NOMO-1 treated with DMSO at 0.1 percent for 48 hours (cell line): Measurements from ENCODE around the gene LHX6.

Source experiments
- DNase-seq: peaks from one replicate; lab custom pipeline; 2025; ENCODE audit not compliant: unreplicated experiment; lab: John Stamatoyannopoulos, UW

The LHX6 gene

DNA sequence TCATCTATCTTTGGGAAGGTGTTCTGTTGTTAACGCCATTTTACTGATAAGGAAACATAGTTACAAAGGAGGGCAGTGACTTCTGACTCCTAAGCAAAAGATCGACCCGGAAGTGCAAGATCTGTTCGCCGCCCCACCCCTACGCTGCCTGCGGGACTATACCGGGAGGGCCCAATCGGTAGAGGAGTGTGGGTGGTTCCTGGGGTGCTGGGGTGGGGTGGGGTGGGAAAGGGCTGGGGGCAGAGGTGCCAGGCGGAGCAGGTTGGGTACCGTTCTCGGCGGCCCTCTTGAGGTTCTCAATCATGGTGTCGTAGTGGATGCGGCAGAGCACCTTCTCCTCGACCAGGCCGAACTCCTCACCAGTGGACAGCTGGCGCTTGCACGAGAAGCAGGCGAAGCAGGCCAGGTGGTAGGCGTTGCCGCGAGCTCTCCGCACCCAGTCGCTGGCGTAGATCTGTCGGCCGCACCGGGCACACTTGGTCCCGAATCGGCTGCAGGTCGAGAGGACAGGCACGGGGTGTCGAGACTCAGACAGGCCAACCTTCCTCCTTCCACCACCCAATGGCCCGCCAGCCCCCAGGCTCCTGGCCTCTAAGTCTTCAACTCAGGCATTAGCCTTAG is 11.8 kb downstream of the LHX6 start:
- DNase-seq = no peak

DNA sequence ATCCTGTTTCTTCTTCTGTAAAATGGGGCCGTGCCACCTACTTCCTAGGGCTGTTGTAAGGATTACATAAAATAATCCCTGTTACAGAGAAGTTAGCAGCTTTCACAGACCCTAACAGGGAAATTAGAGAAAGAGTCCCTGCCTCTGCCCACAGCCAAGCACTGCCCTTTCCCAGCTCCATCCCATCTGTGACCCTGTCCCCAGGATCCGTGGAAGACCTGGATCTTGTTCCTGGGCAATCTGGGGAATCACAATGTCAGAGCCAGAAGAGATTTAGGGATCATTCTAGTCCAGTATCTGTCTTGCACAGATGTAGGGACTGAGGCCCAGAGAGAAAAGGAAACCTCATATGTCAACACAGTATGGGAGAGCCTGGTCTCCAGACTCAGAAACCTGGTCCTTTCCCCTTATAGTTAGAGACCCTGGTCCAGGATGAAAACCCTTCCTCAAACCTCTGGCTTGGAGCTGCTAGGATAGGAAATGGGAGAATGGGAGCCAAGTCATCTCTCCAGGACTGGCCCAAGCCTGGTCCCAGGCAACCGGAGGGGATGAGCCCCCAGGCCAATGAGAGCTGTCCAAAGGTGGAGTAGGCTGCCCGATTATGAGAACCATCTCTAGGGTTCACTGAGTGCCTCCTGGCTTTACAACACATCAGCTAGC is 12.5 kb downstream of the LHX6 start:
- no peak for DNase-seq

- no peak for DNase-seq
Observed at GRCh38 chr9:122215663-122216062, 13.1 kb downstream of the LHX6 start.

DNA sequence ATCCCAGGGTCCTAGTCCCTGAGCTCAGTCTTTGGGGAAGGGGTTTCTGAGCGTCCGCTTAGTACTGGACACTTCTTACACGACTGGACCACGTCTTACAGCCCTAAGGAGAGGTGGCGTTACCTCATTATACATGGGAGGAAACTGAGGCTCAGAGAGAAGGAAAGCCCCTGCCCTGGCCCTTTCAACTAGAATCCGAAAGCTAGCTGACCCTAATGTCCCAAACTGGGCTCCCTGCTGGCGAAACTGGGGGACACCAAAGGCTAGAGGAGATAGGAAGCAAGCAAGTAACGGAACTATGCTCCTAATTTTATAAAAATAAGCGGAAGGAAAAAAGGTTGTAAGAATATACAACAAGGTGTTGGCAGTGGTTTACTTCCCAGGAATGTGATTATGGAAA is 14.2 kb downstream of the LHX6 start:
- DNase-seq = no peak

GRCh38 chr9:122213589-122214413 is 15.0 kb downstream of the LHX6 start:
- no peak for DNase-seq

DNA sequence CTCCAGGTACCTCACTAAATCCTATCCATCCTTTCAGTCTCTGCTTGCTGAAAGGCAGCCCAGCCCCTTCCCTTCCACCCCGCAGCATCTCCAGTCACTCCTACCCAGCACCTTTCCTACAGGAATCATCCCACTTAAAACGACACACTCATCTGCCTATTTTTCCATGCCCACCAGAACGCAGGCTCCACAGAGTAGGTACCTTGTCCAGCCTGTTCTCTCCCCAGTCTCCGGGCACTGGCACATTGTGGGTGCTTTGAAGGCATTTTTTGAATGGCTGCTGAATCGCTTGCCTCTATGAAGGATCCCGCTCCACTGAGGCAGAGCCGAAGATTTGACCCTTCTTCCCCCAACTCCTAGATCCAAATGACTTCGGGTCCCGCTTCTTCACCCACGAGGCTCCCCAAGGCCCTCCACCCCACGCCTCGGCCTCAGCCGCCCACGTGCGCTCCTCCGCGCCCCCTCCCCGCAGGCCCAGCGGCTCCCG is 15.6 kb downstream of the LHX6 start:
- no peak for DNase-seq

DNA sequence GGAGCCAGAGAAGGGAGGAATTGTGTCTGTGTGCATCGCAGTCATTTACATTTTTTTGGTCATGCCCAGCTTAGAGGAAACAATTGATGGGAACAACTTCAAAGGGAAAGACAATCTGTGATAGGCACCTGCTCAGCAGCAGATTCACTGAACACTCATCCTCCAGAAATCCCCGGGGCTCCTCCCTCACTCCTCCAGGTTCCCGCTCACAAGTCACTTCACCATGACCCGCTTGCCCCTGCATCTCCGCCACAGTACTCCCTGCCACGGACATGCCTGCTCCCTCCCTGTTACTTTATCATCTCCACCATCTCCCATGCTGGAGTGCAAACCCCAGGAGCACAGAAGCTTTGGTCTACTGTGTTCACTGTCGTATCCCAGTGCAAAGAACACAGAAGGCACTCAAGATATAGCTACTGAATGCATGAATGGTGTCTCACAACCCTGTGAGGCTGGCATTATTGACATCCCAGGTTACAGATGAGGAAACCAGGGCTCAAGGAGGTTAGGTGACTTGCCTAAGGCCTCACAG is 16.2 kb downstream of the LHX6 start:
- no peak for DNase-seq

GRCh38 chr9:122209451-122209850 is 19.3 kb downstream of the LHX6 start:
- no peak for DNase-seq

DNA sequence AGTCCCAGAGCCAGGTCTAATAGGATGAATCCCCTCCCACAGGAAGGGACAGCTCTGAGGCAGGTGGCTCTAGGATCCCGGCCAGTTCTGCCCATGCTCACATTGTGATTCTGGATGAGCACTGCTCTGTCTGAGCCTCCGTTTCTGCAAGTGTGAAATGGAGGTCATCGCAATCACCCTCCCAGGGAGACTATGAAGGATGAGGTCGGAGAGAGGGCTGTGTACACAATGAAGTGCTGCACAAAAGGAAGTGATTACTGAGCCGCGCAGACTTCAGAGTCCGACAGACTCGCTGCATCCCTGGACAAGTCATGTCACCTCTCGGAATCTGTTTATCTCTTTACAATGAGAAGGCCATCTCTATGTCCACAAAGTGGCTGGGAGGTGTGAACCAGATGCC is 21.7 kb downstream of the LHX6 start:
- DNase-seq = no peak

DNA sequence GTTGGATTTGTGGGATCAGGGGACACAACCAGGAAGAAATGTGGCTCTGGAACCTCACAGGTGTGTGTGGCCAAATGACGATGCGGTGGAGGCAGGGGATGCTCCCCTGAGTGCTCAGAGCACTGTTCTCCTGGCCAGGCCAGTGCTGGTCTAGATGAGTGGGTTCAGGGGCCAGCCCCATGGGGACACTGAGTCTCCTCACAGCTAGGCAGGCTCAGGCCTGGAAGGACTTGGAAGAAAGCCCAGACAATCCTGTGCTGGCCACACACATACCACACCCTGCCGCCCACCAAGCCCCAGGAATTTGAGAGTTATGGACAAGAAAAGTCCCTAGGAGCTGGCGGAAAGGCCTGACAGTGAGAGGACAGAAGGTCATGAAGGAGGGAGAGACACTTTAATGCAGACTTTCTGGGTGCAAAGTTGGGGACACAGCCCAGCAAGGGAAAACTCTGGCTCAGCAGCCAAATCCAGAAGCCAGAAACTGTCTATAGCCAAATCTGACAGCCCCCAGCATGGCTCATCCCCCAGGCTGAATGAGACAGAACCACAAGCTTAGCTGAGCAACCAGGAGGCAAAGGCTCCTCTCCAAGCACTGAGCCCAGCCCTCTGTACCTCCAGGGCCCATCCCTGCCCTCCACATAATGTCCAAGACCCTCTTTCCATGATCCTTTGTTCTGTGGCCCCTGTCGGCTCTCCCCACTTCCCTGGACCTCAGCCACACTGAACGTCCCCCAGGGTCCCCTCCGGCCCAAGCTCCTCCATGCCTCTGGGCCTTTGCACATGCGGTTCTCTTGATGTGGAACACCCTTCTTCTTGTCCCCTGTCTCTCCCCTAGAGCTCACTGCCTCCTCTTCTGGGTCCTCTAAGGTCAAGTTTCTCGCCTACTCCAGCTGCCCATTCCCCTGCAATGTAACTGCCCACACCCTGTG is 22.4 kb downstream of the LHX6 start:
- DNase-seq = no peak

DNA sequence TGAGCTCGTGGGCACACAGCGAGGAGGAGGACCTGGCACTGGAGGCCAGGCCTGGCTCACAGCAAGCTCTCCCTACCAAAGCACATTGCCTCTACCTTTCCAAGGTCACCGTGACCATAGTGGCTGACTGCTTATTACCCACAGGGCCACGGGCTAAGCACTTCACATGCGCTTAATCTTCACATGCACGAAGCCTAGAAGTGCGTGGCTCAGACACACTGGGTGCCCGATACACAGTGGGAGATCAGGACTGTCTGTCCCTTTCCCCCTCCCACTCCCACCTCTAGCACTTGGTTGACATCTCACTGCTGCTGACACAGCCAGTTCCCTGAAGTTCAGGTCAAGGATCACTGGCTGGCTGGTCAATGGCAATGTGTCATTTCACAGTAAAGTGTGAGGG is 23.6 kb downstream of the LHX6 start:
- no peak for DNase-seq

GRCh38 chr9:122204491-122204890 is 24.3 kb downstream of the LHX6 start:
- no peak for DNase-seq

- no peak for DNase-seq
Observed at GRCh38 chr9:122204055-122204454, 24.7 kb downstream of the LHX6 start.

- DNase-seq = no peak
Observed at GRCh38 chr9:122202111-122202510, 26.6 kb downstream of the LHX6 start.

- no peak for DNase-seq
Observed at GRCh38 chr9:122201641-122202040, 27.1 kb downstream of the LHX6 start.

DNA sequence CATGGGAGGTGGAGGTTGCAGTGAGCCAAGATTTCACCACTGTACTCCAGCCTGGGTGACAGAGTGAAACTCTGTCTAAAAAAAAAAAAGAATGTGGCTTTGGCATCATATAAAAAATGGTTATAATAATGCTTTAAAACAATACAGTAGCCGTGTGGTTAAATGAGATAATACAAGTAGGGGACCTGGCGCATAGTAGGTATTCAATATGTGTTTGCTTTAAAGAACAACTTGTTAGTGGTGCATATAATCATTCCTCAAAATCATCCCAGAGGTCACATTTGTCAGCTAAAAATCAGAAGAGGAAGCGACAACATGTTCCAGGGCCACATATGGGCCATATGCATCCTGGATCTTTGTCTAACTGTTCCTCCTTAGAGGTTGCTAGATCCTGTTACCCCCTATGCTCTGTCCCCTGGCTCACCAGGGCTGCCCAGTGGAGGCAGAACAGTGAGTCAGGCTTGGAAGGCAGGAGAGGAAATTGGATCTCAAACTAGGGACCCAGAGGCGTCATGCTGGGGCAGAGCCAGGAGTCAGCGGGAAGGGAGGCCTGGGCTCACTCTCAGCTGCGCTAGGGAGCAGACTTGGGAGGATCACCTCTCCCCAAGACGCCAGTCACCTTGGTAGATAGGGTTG is 27.7 kb downstream of the LHX6 start:
- DNase-seq = no peak

GRCh38 chr9:122197882-122198281 is 30.9 kb downstream of the LHX6 start:
- DNase-seq = no peak

- DNase-seq = no peak
Observed at GRCh38 chr9:122197426-122197825, 31.3 kb downstream of the LHX6 start.

DNA sequence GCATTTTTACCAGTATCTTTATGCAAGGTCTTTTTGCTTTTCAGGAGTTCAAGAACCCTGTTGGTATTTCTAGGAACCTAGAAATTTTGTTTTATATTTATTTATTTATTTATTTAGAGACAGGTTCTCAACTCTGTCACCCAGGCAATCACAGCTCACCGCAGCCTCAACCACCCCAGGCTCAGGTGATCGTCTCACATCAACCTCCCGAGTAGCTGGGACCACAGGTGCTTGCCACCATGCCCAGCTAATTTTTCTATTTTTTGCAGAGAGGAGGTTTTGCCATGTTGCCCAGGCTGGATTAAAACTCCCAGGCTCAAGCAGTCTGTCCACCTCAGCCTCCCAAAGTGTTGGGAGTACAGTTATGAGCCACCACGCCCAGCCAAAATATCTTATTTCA is 32.9 kb downstream of the LHX6 start:
- DNase-seq = no peak

DNA sequence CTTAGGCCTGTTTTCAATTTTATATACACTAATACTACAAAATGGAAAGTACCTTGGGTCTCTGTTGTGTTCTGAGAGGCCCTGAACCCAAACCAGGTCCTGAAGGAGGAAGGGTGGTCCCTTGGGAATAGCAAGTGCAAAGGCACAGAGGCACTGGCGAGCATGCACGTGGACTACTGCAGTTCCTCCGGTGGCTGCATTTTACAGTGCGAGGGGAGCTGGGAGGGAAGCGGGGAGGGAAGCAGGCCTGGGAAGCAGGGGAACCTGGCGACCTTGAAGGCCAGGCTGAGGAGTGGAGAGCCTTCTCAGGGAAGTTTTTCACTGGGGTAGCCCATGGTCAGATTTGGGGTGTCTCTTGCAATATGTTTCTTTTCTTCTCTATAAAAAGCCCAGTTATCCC is 35.1 kb downstream of the LHX6 start:
- DNase-seq = no peak
